NAMALWA (cell line): Measurements from ENCODE around the gene SULT2B1.
"Not testable (repeated sequence)": the region's sequence is repeated elsewhere in the genome, so short reads cannot be mapped to it uniquely, and the experiment has no call there.

Source experiments
- DNase-seq: peaks from one replicate; pipeline ENCODE4 v3.0.0-alpha.2; 2015; ENCODE audit warnings: low spot score

SULT2B1 gene

GRCh38 chr19:48618916-48619691 is 67.1 kb downstream of the SULT2B1 start, which contains the start of the genes RPL18 and SPHK2:
Gene RPL18, minus strand, starts transcription at chr19:48619178. Its CDS starts 35 bp downstream, at chr19:48619143.
Gene SPHK2, plus strand, starts transcription at chr19:48619506. Its CDS starts 1,009 bp downstream, at chr19:48620515.
- DNase-seq: peak; percentile 98

DNA sequence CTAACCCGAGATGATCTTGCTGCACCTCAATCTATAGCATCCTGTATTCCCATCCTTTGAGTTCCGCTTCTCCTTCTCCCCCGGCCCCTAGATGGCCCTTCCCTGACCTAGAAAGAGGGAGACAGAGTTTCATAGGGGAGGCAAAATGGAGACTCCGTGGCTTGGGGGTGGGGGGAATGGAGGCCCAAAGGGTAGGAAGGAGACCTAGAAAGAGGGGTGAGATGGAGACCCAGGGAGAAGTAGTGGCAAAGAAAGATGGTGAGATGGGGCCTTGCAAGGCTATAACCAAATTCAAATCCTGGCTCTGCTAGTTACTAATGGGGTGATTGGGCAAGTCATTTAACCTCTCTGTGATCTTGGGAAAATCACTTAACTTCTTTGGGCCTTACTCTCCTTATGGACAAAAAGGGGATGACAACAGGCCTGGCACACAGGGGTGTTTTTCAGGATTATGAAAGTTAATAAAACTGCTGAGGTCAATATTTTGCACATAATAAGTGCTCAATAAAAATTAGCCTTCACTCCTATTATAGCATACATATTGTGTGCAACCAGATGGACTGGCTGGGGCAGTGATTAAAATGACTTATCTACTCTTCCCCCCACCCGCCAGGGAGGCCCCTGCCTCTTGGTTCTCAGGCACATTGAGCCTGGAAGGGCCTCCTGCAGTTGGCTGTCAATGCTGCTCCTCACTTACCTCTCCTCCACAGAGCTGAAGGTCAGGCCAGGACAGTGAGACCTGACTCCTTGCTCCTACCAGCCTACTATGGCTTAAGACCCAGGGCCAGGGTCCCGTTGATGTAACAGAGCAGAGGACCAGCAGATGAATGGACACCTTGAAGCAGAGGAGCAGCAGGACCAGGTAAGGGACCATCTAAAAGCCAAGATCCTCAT is 68.0 kb downstream of the SULT2B1 start:
- no peak for DNase-seq

GRCh38 chr19:48623556-48624066 is 71.6 kb downstream of the SULT2B1 start:
- no peak for DNase-seq

DNA sequence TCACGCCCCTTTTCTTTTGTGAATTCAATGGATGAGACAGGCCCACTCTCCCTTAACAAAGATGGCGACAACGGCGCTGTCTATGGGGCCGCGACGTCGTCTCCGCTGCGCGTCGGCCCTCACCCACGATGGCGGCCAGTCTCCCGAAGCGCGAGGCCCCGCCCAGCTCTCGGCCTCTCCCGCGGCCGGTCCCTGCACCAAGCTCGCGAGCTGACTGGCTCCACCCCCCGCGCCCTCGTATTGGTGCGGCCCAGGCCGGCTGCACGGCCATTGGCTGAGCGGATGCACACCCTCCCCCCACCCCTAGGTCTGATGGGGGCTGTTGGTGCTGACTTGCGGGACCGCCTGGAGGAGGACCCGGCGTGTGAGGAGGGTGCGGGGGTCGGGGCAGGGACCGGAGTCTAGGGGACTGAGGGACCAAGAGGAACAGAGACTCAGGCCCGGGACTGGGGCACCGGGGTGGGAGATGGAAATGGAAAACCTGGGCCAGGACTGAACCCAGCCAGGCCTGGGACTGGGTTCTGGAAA is 72.2 kb downstream of the SULT2B1 start:
- peak; percentile 98 for DNase-seq

GRCh38 chr19:48624791-48625723 is 73.1 kb downstream of the SULT2B1 start:
- DNase-seq: no peak

DNA sequence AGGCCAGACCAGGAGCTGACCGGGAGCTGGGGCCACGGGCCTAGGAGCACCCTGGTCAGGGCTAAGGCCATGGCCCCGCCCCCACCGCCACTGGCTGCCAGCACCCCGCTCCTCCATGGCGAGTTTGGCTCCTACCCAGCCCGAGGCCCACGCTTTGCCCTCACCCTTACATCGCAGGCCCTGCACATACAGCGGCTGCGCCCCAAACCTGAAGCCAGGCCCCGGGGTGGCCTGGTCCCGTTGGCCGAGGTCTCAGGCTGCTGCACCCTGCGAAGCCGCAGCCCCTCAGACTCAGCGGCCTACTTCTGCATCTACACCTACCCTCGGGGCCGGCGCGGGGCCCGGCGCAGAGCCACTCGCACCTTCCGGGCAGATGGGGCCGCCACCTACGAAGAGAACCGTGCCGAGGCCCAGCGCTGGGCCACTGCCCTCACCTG is 73.9 kb downstream of the SULT2B1 start:
- no peak for DNase-seq

- DNase-seq: no peak
Observed at GRCh38 chr19:48627201-48627864, 75.4 kb downstream of the SULT2B1 start.

DNA sequence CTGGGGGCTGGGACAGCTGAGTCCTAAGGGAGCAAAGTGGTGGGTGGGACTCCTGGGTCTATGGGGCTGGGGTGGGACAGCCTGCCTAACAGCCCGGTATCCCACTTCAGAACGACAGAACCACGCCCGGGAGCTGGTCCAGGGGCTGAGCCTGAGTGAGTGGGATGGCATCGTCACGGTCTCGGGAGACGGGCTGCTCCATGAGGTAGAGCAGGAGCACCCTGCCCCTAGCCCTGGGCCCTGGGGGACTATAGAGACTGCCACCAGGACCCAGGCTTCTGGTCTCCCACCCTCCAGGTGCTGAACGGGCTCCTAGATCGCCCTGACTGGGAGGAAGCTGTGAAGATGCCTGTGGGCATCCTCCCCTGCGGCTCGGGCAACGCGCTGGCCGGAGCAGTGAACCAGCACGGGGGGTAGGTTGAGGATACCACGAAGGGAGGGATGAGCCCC is 75.9 kb downstream of the SULT2B1 start:
- DNase-seq: no peak

- no peak for DNase-seq
Observed at GRCh38 chr19:48628486-48629296, 76.7 kb downstream of the SULT2B1 start.

DNA sequence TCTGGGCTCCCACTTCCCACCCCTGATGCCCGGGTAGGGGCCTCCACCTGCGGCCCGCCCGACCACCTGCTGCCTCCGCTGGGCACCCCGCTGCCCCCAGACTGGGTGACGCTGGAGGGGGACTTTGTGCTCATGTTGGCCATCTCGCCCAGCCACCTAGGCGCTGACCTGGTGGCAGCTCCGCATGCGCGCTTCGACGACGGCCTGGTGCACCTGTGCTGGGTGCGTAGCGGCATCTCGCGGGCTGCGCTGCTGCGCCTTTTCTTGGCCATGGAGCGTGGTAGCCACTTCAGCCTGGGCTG is 77.3 kb downstream of the SULT2B1 start:
- no peak for DNase-seq

- no peak for DNase-seq
Observed at GRCh38 chr19:48629599-48630295, 77.8 kb downstream of the SULT2B1 start.

DNA sequence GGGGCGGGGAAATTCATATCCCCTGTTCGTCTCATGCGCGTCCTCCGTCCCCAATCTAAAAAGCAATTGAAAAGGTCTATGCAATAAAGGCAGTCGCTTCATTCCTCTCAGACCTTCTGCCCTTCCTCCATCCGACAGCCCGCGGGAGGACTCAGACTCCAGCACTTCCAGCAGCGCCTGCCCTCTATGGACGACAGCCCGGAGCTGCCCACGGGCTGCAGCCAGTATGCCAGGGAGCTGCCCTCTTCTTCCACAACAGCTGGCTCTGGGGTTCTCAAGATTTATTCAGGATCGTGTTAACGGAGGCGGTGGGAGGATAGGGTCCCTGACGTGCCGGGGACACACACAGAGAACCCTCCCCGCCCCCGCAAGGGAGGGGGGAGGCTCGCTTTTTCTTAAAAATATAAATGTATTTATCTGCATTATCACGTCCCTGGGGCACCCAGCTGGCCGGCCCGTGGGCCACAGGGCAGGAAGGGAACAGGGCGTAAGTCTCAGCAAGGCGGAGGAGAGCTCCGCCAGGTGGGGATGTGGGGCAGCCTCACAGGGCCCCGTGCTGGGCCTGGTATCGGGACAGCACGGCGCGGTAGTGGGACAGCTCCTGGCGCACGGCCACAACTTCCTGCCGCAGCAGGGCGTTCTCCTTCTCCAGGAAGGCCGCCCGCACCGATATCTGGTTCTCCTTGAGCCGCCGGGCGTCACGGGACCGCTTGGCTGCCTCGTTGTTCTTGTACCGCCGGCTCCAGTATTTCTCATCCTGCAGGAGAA is 78.5 kb downstream of the SULT2B1 start:
- DNase-seq: no peak

DNA sequence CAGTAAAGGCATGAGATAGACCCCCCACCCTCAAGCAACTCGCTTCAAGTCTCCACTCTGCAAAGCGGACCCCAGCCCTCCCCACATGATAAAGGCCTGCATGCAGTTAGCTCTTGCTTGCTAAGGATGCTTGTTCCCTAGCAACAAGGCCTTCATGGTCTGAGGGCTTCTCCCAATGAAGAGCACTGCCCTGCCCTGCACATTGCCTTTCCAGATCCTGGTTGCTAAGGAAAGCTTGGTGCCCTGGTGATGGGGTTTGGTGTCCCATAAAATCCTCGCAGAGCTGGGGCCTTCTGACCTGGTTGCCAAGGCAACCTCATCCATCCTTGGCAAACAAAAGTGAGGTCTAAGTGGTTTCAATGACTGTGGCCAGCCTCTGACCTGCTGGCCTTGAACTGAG is 79.3 kb downstream of the SULT2B1 start:
- no peak for DNase-seq

- DNase-seq: not testable (repeated sequence)
Observed at GRCh38 chr19:48632286-48632685, 80.3 kb downstream of the SULT2B1 start.

- DNase-seq: no peak
Observed at GRCh38 chr19:48632692-48633147, 80.7 kb downstream of the SULT2B1 start.

DNA sequence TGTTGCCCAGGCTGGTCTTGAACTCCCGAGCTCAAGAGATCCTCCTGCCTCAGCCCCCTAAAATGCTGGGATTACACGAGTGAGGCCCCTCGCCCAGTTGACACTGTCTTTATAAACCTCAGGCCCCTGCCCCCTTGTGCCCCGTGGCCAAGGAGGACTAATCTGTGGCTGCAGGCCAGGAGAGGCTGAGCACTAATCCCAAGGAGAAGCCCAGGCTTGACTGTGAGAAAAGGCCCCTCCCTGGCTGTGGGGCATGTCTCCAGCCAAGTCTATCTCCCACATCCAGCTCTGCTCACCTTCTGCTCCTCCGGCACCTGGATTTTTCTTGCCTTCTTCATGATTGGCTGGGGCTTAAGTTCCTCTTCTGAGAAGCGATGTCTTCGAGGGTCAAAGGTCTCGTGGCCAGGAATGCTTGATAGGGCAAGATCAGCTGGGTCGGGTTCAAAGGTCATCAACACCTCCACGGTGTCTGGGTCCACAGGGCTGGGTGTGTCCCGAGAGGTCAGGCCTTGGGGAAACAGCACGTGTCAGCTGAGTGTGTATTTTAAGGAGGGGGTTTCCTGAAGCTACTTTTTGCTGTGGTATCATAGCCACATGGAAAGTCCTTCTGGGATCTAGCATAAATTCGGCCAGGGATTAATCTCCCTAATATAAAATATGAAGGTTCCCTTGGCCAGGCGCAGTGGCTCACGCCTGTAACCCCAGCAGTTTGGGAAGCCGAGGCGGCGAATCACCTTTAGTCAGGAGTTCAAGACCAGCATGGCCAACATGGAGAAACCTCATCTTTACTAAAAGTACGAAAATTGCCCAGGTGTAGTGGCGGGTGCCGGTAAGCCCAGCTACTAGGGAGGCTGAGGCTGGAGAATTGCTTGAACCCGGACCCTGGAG is 81.4 kb downstream of the SULT2B1 start:
- no peak for DNase-seq

DNA sequence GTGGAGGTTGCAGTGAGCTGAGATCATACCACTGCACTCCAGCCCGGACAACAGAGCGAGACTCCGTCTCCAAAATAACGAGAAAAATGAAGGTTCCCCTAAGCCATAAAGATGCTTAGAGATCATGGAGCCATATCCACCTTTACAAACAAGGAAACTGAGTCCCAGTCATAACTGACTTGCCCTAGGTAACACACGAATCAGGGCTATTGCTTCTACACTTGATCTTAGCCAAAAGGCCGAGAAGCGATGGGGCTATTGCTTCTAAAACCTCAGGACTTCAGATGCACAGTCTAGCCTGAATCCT is 82.0 kb downstream of the SULT2B1 start:
- DNase-seq: no peak
